ENCODE measurements around the gene LEMD2. TPM values are rescaled to one million over a fixed set of nuclear protein-coding genes. Genes with fewer than 3 reads are reported as not detected.
A peak's percentile ranks its signal among the peaks of the same experiment; 100 is the strongest.

Gene LEMD2
- total and polyA plus RNA-seq, 11 donors: 21.2 to 51.3 (median 25.9) TPM

DNA sequence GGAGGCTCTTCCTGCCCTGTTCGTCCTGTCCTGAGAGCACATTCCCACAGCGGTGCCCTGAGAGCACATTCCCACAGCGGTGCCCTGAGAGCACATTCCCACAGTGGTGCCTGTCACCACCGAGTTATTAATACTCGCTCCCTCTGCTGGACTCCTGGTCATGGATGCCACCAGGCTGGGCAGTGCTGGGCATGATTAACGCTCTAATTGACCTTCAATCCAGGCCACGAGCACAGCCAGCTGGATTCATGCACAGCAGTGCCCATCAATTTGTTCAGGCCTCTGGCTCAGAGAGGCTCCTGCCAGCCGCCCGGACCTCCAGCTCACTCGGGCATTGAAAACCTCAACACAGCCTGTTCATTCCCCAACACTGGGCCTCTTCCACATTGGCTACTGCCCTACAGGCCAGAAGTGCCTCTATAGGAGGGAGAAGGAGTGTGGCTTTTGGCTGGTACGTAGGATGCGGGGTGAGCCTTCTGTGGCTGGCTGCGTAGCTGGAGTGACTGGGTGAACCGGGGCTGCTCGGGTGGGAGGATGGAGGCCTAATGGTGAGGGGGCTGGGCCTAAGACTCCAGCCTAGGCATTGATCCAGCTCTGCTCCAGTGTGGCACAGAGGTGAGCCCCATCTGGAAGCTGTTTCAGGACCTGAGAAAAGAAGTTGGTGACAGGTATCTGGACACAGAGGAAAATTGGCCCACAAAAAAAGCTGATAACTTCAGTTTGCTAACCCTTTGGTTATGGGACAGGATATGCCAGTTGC is 51.5 kb downstream of the LEMD2 start:
- peaks cover 0 to 40% (median 0%) of the 10 kb centered on the region in 9 donors for H3K36me3 ChIP-seq
- TF ChIP-seq, protein P1, sequence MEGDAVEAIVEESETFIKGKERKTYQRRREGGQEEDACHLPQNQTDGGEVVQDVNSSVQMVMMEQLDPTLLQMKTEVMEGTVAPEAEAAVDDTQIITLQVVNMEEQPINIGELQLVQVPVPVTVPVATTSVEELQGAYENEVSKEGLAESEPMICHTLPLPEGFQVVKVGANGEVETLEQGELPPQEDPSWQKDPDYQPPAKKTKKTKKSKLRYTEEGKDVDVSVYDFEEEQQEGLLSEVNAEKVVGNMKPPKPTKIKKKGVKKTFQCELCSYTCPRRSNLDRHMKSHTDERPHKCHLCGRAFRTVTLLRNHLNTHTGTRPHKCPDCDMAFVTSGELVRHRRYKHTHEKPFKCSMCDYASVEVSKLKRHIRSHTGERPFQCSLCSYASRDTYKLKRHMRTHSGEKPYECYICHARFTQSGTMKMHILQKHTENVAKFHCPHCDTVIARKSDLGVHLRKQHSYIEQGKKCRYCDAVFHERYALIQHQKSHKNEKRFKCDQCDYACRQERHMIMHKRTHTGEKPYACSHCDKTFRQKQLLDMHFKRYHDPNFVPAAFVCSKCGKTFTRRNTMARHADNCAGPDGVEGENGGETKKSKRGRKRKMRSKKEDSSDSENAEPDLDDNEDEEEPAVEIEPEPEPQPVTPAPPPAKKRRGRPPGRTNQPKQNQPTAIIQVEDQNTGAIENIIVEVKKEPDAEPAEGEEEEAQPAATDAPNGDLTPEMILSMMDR (IDR thresholded peaks at IDR 0.05): peak in 4 of 12 donors; percentile 14 to 23 (median 16)
- peak in 1 of 2 donors; percentile 11 for TF ChIP-seq POLR2A (IDR thresholded peaks at IDR 0.05)

DNA sequence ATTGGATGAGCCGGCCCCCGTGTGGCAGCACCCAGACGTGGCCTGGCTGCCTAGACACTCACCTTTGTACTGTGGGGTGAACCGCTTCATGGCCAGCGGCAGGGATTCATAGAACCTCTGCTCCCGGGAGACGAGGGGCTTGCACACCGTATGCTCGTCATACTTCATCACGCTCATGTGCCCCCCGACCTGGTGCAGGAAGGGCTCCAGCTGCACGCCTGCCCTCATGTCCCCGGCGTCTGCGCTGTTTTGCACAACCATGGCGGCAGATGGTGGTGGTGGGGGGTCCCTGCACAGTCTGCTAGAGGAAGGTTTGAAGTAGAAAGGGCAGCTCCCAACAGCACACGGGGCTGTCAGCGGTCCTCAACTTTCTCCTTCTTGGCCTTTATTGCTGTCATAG is 53.7 kb downstream of the LEMD2 start:
- no peak overlapping the region for H3K4me3 ChIP-seq
- DNase-seq: no peak
- H3K27ac ChIP-seq: peak overlapping the region in 5 of 12 donors; percentile 1 to 98 (median 91)
- ATAC-seq: no peak
- H3K36me3 ChIP-seq: peaks cover 0 to 33% (median 0%) of the 10 kb centered on the region in 9 donors
- intact Hi-C loops (cut with DNase I): no loop called here
- peaks cover 0 to 97% (median 44%) of the 10 kb centered on the region in 12 donors for H3K4me1 ChIP-seq
- no peaks in the 10 kb centered on the region for H3K9me3 ChIP-seq
- TF ChIP-seq POLR2A (IDR thresholded peaks at IDR 0.05): no peak
- TF ChIP-seq, protein P1 (IDR thresholded peaks at IDR 0.05): no peak
- H3K27me3 ChIP-seq: no peaks in the 10 kb centered on the region
- 81 to 89% (median 88%) methylated on average over 9 to 18 of the region's 18 CpGs for WGBS, 4 donors

More for the DNA sequence above, 51.5 kb downstream of the LEMD2 start:
- peak overlapping the region; percentile 66 to 98 (median 88) for H3K27ac ChIP-seq
- peaks cover 0 to 5% (median 0%) of the 10 kb centered on the region in 9 donors for H3K27me3 ChIP-seq
- ATAC-seq: peak; percentile 81 to 92 (median 85)
- H3K9me3 ChIP-seq: no peaks in the 10 kb centered on the region
- H3K4me1 ChIP-seq: peaks cover 0 to 92% (median 41%) of the 10 kb centered on the region in 12 donors
- 49 to 68% (median 60%) methylated on average over 15 of the region's 15 CpGs for WGBS, 4 donors
- peak; percentile 58 to 89 (median 66) for DNase-seq
- no peak overlapping the region for H3K4me3 ChIP-seq
- intact Hi-C loops (cut with DNase I): no loop called here

DNA sequence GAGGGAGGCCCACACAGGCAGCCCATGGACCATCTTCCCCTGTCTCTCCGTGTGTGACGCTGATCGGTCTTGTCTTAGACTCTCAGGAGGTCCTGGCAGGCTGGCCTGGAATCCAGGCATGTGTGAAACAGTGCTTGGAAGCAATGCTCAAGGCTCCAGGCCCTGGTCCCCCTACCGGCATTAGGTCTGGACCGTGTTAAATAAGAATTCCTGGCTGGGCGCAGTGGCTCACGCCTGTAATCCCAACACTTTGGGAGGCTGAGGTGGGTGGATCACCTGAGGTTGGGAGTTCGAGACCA is 55.3 kb downstream of the LEMD2 start:
- Histone ChIP-seq H3K4me1 (peaks cover 0 to 94% (median 37%) of the 10 kb centered on the region in 12 donors), H3K27ac (peak overlapping the region in 11 of 12 donors; percentile 34 to 91 (median 82)), H3K27me3 (no peaks in the 10 kb centered on the region), H3K4me3 (no peak overlapping the region), H3K36me3 (peaks cover 0 to 33% (median 0%) of the 10 kb centered on the region in 9 donors), H3K9me3 (no peaks in the 10 kb centered on the region)
- WGBS, 4 donors: 86 to 93% (median 93%) methylated on average over 8 of the region's 8 CpGs
- intact Hi-C loops (cut with DNase I): no loop called here
- ATAC-seq (no peak), DNase-seq (no peak)
- no peak for TF ChIP-seq POLR2A (IDR thresholded peaks at IDR 0.05)
- TF ChIP-seq, protein P1 (IDR thresholded peaks at IDR 0.05): no peak

DNA sequence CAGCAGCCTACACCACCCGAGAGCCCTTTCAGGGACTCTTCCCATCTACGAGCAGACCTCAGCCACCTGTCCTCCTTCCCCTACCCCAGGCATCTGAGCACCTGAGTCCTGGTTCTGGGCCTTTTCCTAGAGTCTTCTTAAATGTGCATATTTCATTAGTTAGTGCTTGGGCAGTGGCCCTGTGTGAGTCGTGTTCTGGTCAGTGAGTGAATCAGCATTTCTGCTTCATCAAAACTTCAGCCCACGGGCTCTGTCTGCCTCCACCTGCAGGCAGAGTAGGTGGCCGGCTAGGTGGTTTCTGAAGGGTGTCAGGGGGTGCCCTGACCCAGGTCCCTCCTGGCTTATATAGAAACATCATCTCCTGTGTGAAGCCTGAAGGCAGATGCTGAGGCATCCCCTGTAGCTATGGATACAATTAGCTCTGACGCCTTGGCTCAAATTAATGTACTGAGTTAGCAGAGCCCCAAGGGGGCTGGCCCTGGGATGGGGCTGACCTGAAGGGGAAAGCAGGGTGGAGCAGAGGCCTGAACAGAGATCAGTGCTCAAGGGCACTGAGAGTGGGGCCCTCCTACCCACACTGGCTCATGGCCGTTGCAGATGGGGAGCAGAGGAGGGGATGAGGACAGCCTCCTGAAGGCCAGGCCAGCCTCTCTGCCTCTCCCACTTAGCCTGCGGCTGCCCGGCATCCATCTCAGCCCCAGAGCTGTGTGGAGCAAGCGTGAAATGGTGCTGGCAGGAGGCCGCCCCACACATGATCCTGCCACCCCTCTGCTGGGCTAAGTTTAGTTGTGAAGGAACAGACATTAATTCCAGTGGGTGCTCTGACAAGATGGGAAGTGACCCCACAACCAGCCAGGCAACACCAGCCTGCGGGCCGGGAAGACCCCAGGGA is 55.9 kb downstream of the LEMD2 start:
- WGBS, 4 donors: 80 to 91% (median 86%) methylated on average over 9 to 13 of the region's 13 CpGs
- ATAC-seq (no peak), DNase-seq (no peak)
- Histone ChIP-seq H3K27me3 (no peaks in the 10 kb centered on the region), H3K4me1 (peaks cover 0 to 94% (median 36%) of the 10 kb centered on the region in 12 donors), H3K4me3 (no peak overlapping the region), H3K36me3 (peaks cover 0 to 33% (median 0%) of the 10 kb centered on the region in 9 donors), H3K27ac (peak overlapping the region; percentile 42 to 91 (median 82)), H3K9me3 (no peaks in the 10 kb centered on the region)
- intact Hi-C loops (cut with DNase I): no loop called here
- TF ChIP-seq, protein P1 (IDR thresholded peaks at IDR 0.05): no peak
- no peak for TF ChIP-seq POLR2A (IDR thresholded peaks at IDR 0.05)

All from heart left ventricle (tissue), 16 donors.